Peyer's patch (tissue), 4 donors: ENCODE results near the gene NDUFS8. TPM values are rescaled to one million over a fixed set of nuclear protein-coding genes. Genes with fewer than 3 reads are reported as not detected.

Experiments
- DNase-seq, 3 donors: peaks; one replicate each; pipeline ENCODE4 v3.0.0-alpha.2; 2017 to 2019
- H3K27ac ChIP-seq, 4 donors: fragments of 200-600 bp; sonication (generic); one replicate each; pipeline ENCODE4 v1.5.1; 2016 to 2019
- H3K27me3 ChIP-seq, 2 donors: fragments of 200-600 bp; sonication (generic); one replicate each; pipeline ENCODE4 v1.5.1; 2019
- H3K36me3 ChIP-seq, 3 donors: fragments of 200-600 bp; sonication (generic); one replicate each; pipeline ENCODE4 v1.5.1; 2016 to 2019
- H3K4me1 ChIP-seq, 4 donors: fragments of 200-600 bp; sonication (generic); one replicate each; pipeline ENCODE4 v1.5.1; 2016 to 2019
- H3K4me3 ChIP-seq, 4 donors: fragments of 200-600 bp; sonication (generic); 1 replicate in 3 of 4; 2 replicates in 1 of 4; pipeline ENCODE4 v1.5.1; 2016 to 2019; ENCODE audit warnings: mild to moderate bottlenecking in 1 of 4
- H3K9me3 ChIP-seq, 4 donors: fragments of 200-600 bp; sonication (generic); one replicate each; pipeline ENCODE4 v1.5.1; 2016 to 2019; ENCODE audit warnings: mild to moderate bottlenecking in 1 of 4
- CTCF ChIP-seq, 6 experiments: fragments of 450-650 bp in 4 of 6; fragments of 200-600 bp in 2 of 6; sonication (generic) in 1 of 6; IDR thresholded peaks; one replicate each; pipeline ENCODE4 v1.5.1; 2017 to 2019; ENCODE audit warnings: antibody characterized with exemption in 6 of 6, mild to moderate bottlenecking in 3 of 6, moderate library complexity in 1 of 6
- POLR2A ChIP-seq, 2 donors: fragments of 450-650 bp; IDR thresholded peaks; one replicate each; pipeline ENCODE4 v1.5.1; 2017; ENCODE audit warnings: antibody characterized with exemption in 2 of 2, mild to moderate bottlenecking in 2 of 2, moderate library complexity in 2 of 2
- total RNA-seq, 4 donors: library from RNA; depleted of rRNA; stranded (reverse); fragments of >200 nt; gene quantifications; one replicate each; pipeline ENCODE4 v1.1.0, GENCODE V29; 2016

NDUFS8 gene
- total RNA-seq, 4 donors from 2014 or later = 153 to 195 (median 162) TPM

GRCh38 chr11:68012044-68012842, 18.2 kb upstream of the NDUFS8 start:
- Histone ChIP-seq H3K4me1 (peaks cover 11 to 71% (median 15%) of the 10 kb centered on the region in 4 donors), H3K36me3 (no peaks in the 10 kb centered on the region), H3K4me3 (no peak overlapping the region), H3K9me3 (no peaks in the 10 kb centered on the region), H3K27ac (peak overlapping the region in 2 of 4 donors; percentile 10 to 91), H3K27me3 (no peaks in the 10 kb centered on the region)
- no peak for DNase-seq
- TF ChIP-seq CTCF (IDR thresholded peaks at IDR 0.05) (no peak), POLR2A (IDR thresholded peaks at IDR 0.05) (no peak)

- H3K4me3 ChIP-seq = no peak overlapping the region
- no peak for TF ChIP-seq POLR2A (IDR thresholded peaks at IDR 0.05)
- TF ChIP-seq CTCF (IDR thresholded peaks at IDR 0.05) = no peak
- H3K27ac ChIP-seq = peak overlapping the region in 3 of 4 donors; percentile 10 to 91 (median 79)
- no peaks in the 10 kb centered on the region for H3K36me3 ChIP-seq
- H3K27me3 ChIP-seq = no peaks in the 10 kb centered on the region
- no peaks in the 10 kb centered on the region for H3K9me3 ChIP-seq
- DNase-seq = no peak
- peaks cover 11 to 68% (median 15%) of the 10 kb centered on the region in 4 donors for H3K4me1 ChIP-seq
Measured at GRCh38 chr11:68012843-68013610, 17.5 kb upstream of the NDUFS8 start.

- TF ChIP-seq CTCF (IDR thresholded peaks at IDR 0.05) (no peak), POLR2A (IDR thresholded peaks at IDR 0.05) (no peak)
- H3K36me3 ChIP-seq = no peaks in the 10 kb centered on the region
- no peaks in the 10 kb centered on the region for H3K27me3 ChIP-seq
- H3K4me3 ChIP-seq = no peak overlapping the region
- H3K9me3 ChIP-seq = no peaks in the 10 kb centered on the region
- no peak for DNase-seq
- H3K27ac ChIP-seq = peak overlapping the region in 3 of 4 donors; percentile 59 to 91 (median 79)
- peaks cover 11 to 61% (median 14%) of the 10 kb centered on the region in 4 donors for H3K4me1 ChIP-seq
Measured at GRCh38 chr11:68013611-68014156, 16.8 kb upstream of the NDUFS8 start.

- Histone ChIP-seq H3K36me3 (no peaks in the 10 kb centered on the region), H3K9me3 (no peaks in the 10 kb centered on the region), H3K27me3 (no peaks in the 10 kb centered on the region), H3K27ac (peak overlapping the region in 3 of 4 donors; percentile 59 to 91 (median 79)), H3K4me1 (peaks cover 10 to 54% (median 11%) of the 10 kb centered on the region in 4 donors), H3K4me3 (peak overlapping the region in 1 of 4 donors; percentile 2)
- TF ChIP-seq POLR2A (IDR thresholded peaks at IDR 0.05) (peak in 1 of 2 donors; percentile 78), CTCF (IDR thresholded peaks at IDR 0.05) (no peak)
- DNase-seq = peak in 2 of 3 donors; percentile 81 to 87
Measured at GRCh38 chr11:68014157-68014946, 16.1 kb upstream of the NDUFS8 start.

GRCh38 chr11:68014947-68015447, 15.5 kb upstream of the NDUFS8 start:
- no peak for DNase-seq
- Histone ChIP-seq H3K4me1 (peaks cover 4 to 48% (median 5%) of the 10 kb centered on the region in 4 donors), H3K9me3 (no peaks in the 10 kb centered on the region)

More at GRCh38 chr11:68014947-68015447, 15.5 kb upstream of the NDUFS8 start:
- peak overlapping the region in 3 of 4 donors; percentile 59 to 91 (median 79) for H3K27ac ChIP-seq
- no peaks in the 10 kb centered on the region for H3K36me3 ChIP-seq
- no peaks in the 10 kb centered on the region for H3K27me3 ChIP-seq
- peak overlapping the region in 1 of 4 donors; percentile 2 for H3K4me3 ChIP-seq
- TF ChIP-seq CTCF (IDR thresholded peaks at IDR 0.05) (peak in 1 of 6 experiments; percentile 1), POLR2A (IDR thresholded peaks at IDR 0.05) (no peak)
